H1 (cell line): ENCODE data around the gene PMF1. TPM values are rescaled to one million over a fixed set of nuclear protein-coding genes. Genes with fewer than 3 reads are reported as not detected.

Experiments
- CHD7 ChIP-seq: fragments of 300-600 bp; sonication (generic); IDR thresholded peaks from 2 replicates; pipeline ENCODE4 v1.7.1; 2012; ENCODE audit warnings: low read length, moderate library complexity, mild to moderate bottlenecking, inconsistent platforms; ENCODE audit not compliant: insufficient replicate concordance
- CREB1 ChIP-seq: IDR thresholded peaks from 2 replicates; pipeline ENCODE4 v1.6.1; 2012; ENCODE audit warnings: inconsistent platforms
- EGR1 ChIP-seq: IDR thresholded peaks from 2 replicates; pipeline ENCODE4 v1.6.1; 2011; ENCODE audit warnings: low read depth, low read length, borderline replicate concordance
- HDAC2 ChIP-seq, 2 experiments: fragments of 300-600 bp in 1 of 2; sonication (generic) in 1 of 2; IDR thresholded peaks; 2 replicates each; pipeline ENCODE4 v1.6.1; 2011 to 2012; ENCODE audit warnings: low read depth in 2 of 2, low read length in 2 of 2, mild to moderate bottlenecking in 2 of 2, moderate library complexity in 2 of 2, borderline replicate concordance in 1 of 2, inconsistent platforms in 1 of 2
- RBBP5 ChIP-seq: IDR thresholded peaks from 2 replicates; pipeline ENCODE4 v1.7.1; 2012; ENCODE audit warnings: low read depth, mild to moderate bottlenecking, inconsistent platforms, low read length, moderate library complexity, borderline replicate concordance
- SUZ12 ChIP-seq: fragments of 200-600 bp; sonication (generic); IDR thresholded peaks from 2 replicates; pipeline ENCODE4 v1.6.1; 2012; ENCODE audit warnings: mild to moderate bottlenecking, inconsistent platforms, low read length, moderate library complexity, mixed read lengths
- TBP ChIP-seq: IDR thresholded peaks from 2 replicates; pipeline ENCODE4 v1.6.1; 2011; ENCODE audit warnings: low read depth, low read length, improper control_type of control experiment
- YY1 ChIP-seq: IDR thresholded peaks from 2 replicates; pipeline ENCODE4 v1.6.1; 2011; ENCODE audit warnings: low read depth, mild to moderate bottlenecking, low read length
- polyA plus RNA-seq, 7 experiments: library from polyadenylated mRNA; depleted of rRNA in 3 of 7; stranded (reverse) in 5 of 7; unstranded in 2 of 7; fragments of >200 nt in 5 of 7; fragments of 200-250 nt in 2 of 7; gene quantifications; 1 replicate in 5 of 7; 2 replicates in 1 of 7; 4 replicates in 1 of 7; pipeline versions ENCODE4 v1.2.1 to v1.2.3, GENCODE V29; 2011 to 2013; ENCODE audit warnings: missing spikeins in 2 of 7, mixed read lengths in 2 of 7
- total RNA-seq: library from RNA; stranded (reverse); fragmentation: NEBNext Ultra II Directional; extraction: Animal tissue kit (Norgen Biotek cat#: 25700); gene quantifications from 2 replicates; pipeline ENCODE4 v1.2.1, GENCODE V29; 2021
- TF ChIP-seq, protein P1 (sequence below): IDR thresholded peaks from 2 replicates; pipeline ENCODE4 v1.6.1; 2011; ENCODE audit warnings: low read depth, mild to moderate bottlenecking, low read length; ENCODE audit not compliant: insufficient read depth
- TF ChIP-seq, protein P2 (sequence below): IDR thresholded peaks from 2 replicates; pipeline ENCODE4 v1.6.1; 2012; ENCODE audit warnings: low read length, inconsistent platforms

PMF1 gene
- total and polyA plus RNA-seq, 2 of the 8 experiments (the other 6 are each of a cell fraction or from before 2014, with no cell fraction given), result 113 to 296 TPM

DNA sequence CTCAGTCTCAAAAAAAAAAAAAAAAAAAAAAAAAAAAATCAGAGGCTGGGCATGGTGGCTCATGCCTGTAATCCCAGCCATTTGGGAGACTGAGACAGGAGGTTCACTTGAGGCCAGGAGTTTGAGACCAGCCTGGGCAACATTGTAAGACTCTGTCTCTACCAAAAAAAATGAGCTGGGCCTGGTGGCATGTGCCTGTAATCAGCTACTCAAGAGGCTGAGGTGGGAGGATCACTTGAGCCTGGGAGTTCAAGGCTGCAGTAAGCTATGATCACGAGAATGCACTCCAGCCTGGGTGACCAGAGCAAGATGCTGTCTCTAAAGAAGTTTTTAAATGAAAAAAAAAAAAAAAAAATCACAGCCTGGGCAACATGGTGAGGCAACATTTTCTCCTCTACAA is 49.1 kb upstream of the PMF1 start (continued):
- TF ChIP-seq CHD7, result no peak
- TF ChIP-seq RBBP5, result no peak
- TF ChIP-seq YY1, result no peak
- TF ChIP-seq TBP, result no peak
- TF ChIP-seq, protein P1, sequence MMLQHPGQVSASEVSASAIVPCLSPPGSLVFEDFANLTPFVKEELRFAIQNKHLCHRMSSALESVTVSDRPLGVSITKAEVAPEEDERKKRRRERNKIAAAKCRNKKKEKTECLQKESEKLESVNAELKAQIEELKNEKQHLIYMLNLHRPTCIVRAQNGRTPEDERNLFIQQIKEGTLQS, result no peak
- no peak for TF ChIP-seq SUZ12
- no peak for TF ChIP-seq HDAC2 (IDR thresholded peaks at IDR 0.05; ENCODE audit: borderline replicate concordance in 1 of 2, low read depth in 2 of 2, low read length in 2 of 2)
- no peak for TF ChIP-seq EGR1
- TF ChIP-seq CREB1, result no peak
- TF ChIP-seq, protein P2, sequence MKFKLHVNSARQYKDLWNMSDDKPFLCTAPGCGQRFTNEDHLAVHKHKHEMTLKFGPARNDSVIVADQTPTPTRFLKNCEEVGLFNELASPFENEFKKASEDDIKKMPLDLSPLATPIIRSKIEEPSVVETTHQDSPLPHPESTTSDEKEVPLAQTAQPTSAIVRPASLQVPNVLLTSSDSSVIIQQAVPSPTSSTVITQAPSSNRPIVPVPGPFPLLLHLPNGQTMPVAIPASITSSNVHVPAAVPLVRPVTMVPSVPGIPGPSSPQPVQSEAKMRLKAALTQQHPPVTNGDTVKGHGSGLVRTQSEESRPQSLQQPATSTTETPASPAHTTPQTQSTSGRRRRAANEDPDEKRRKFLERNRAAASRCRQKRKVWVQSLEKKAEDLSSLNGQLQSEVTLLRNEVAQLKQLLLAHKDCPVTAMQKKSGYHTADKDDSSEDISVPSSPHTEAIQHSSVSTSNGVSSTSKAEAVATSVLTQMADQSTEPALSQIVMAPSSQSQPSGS, result no peak
